ENCODE data around the gene E4F1. TPM values are rescaled to one million over a fixed set of nuclear protein-coding genes. Genes with fewer than 3 reads are reported as not detected.

Gene E4F1
- total RNA-seq, 1 donor = 31.5 TPM

GRCh38 chr16:2246301-2246885 is 23.0 kb downstream of the E4F1 start:
- peaks cover 10% of the 10 kb centered on the region for H4K20me1 ChIP-seq (ENCODE audit: insufficient read depth, low read length)
- H3K79me2 ChIP-seq (ENCODE audit: insufficient read depth, low read length) = peaks cover 15% of the 10 kb centered on the region
- H3K9me3 ChIP-seq (ENCODE audit: low read depth, low read length) = no peaks in the 10 kb centered on the region
- peak; percentile 58 for DNase-seq (ENCODE audit: insufficient read length, low spot score, missing footprints)
- H3K27ac ChIP-seq (ENCODE audit: low read depth, low read length) = no peak overlapping the region
- peaks cover 8% of the 10 kb centered on the region for H3K4me1 ChIP-seq (ENCODE audit: insufficient read depth, low read length)
- no peak overlapping the region for H3K4me2 ChIP-seq (ENCODE audit: insufficient read depth, low read length)
- peaks cover 34% of the 10 kb centered on the region for H3K36me3 ChIP-seq (ENCODE audit: insufficient read depth, low read length)
- H3K27me3 ChIP-seq (ENCODE audit: insufficient read depth, low read length) = no peaks in the 10 kb centered on the region
- TF ChIP-seq CTCF (IDR thresholded peaks at IDR 0.05; ENCODE audit: extremely low read depth, low read depth, low read length) = no peak
- no peak overlapping the region for H3K4me3 ChIP-seq (ENCODE audit: insufficient read depth, low read length)
- no peak overlapping the region for H2AFZ ChIP-seq (ENCODE audit: low read length)

- Histone ChIP-seq H3K27me3 (ENCODE audit: insufficient read depth, low read length) (no peaks in the 10 kb centered on the region), H4K20me1 (ENCODE audit: insufficient read depth, low read length) (peaks cover 12% of the 10 kb centered on the region), H3K4me1 (ENCODE audit: insufficient read depth, low read length) (peaks cover 15% of the 10 kb centered on the region), H3K36me3 (ENCODE audit: insufficient read depth, low read length) (peaks cover 39% of the 10 kb centered on the region), H3K27ac (ENCODE audit: low read depth, low read length) (peak overlapping the region; percentile 53), H3K79me2 (ENCODE audit: insufficient read depth, low read length) (peaks cover 21% of the 10 kb centered on the region), H2AFZ (ENCODE audit: low read length) (peak overlapping the region; percentile 35), H3K4me3 (ENCODE audit: insufficient read depth, low read length) (peak overlapping the region; percentile 81), H3K4me2 (ENCODE audit: insufficient read depth, low read length) (peak overlapping the region; percentile 79), H3K9me3 (ENCODE audit: low read depth, low read length) (no peaks in the 10 kb centered on the region)
- no peak for DNase-seq (ENCODE audit: insufficient read length, low spot score, missing footprints)
- TF ChIP-seq CTCF (IDR thresholded peaks at IDR 0.05; ENCODE audit: extremely low read depth, low read depth, low read length) = no peak
Observed at GRCh38 chr16:2250652-2251295, 27.4 kb downstream of the E4F1 start.

- H2AFZ ChIP-seq (ENCODE audit: low read length) = peak within 1 kb of the TSS; percentile 35
- H3K4me3 ChIP-seq (ENCODE audit: insufficient read depth, low read length) = peak within 1 kb of the TSS; percentile 81
- peaks cover 13% of the 10 kb centered on the region for H4K20me1 ChIP-seq (ENCODE audit: insufficient read depth, low read length)
- peak; percentile 100 for DNase-seq (ENCODE audit: insufficient read length, low spot score, missing footprints)
- H3K36me3 ChIP-seq (ENCODE audit: insufficient read depth, low read length) = peaks cover 39% of the 10 kb centered on the region
- H3K4me2 ChIP-seq (ENCODE audit: insufficient read depth, low read length) = peak within 1 kb of the TSS; percentile 79
- peak within 1 kb of the TSS; percentile 57 for H3K27ac ChIP-seq (ENCODE audit: low read depth, low read length)
- H3K4me1 ChIP-seq (ENCODE audit: insufficient read depth, low read length) = peaks cover 15% of the 10 kb centered on the region
- H3K9me3 ChIP-seq (ENCODE audit: low read depth, low read length) = no peaks in the 10 kb centered on the region
- TF ChIP-seq CTCF (IDR thresholded peaks at IDR 0.05; ENCODE audit: extremely low read depth, low read depth, low read length) = peak; percentile 45
- H3K79me2 ChIP-seq (ENCODE audit: insufficient read depth, low read length) = peaks cover 24% of the 10 kb centered on the region
- no peaks in the 10 kb centered on the region for H3K27me3 ChIP-seq (ENCODE audit: insufficient read depth, low read length)
Observed at GRCh38 chr16:2251296-2252111, 28.1 kb downstream of the E4F1 start, which contains the start of gene ECI1. ECI1 (minus strand) TSS chr16:2251587; CDS start chr16:2251566, 21 bp downstream.

- DNase-seq (ENCODE audit: insufficient read length, low spot score, missing footprints) = peak; percentile 61
- Histone ChIP-seq H3K4me2 (ENCODE audit: insufficient read depth, low read length) (no peak overlapping the region), H4K20me1 (ENCODE audit: insufficient read depth, low read length) (peaks cover 21% of the 10 kb centered on the region), H2AFZ (ENCODE audit: low read length) (no peak overlapping the region), H3K36me3 (ENCODE audit: insufficient read depth, low read length) (peaks cover 49% of the 10 kb centered on the region), H3K27me3 (ENCODE audit: insufficient read depth, low read length) (no peaks in the 10 kb centered on the region), H3K9me3 (ENCODE audit: low read depth, low read length) (no peaks in the 10 kb centered on the region), H3K4me3 (ENCODE audit: insufficient read depth, low read length) (no peak overlapping the region), H3K4me1 (ENCODE audit: insufficient read depth, low read length) (peaks cover 15% of the 10 kb centered on the region), H3K79me2 (ENCODE audit: insufficient read depth, low read length) (peaks cover 36% of the 10 kb centered on the region), H3K27ac (ENCODE audit: low read depth, low read length) (no peak overlapping the region)
- no peak for TF ChIP-seq CTCF (IDR thresholded peaks at IDR 0.05; ENCODE audit: extremely low read depth, low read depth, low read length)
Observed at GRCh38 chr16:2252806-2253148, 29.4 kb downstream of the E4F1 start.

Measured in osteoblast (primary cell).